HepG2 (cell line): ENCODE data around the gene CTRB2. TPM values are rescaled to one million over a fixed set of nuclear protein-coding genes. Genes with fewer than 3 reads are reported as not detected.

Experiments used
- ATAC-seq: fragments of 200-7000 bp; cut with Tn5 transposase; 3 replicates; pipeline ENCODE4 v1.9.1; 2020; ENCODE audit warnings: mild to moderate bottlenecking, moderate library complexity
- BruUV-seq: library from RNA; stranded (reverse); fragments of 400-500 nt; replicated peaks from 2 replicates; lab custom pipeline; 2021; lab: Mats Ljungman, UMichigan
- CTCF ChIA-PET: fragments of 300-600 bp; formaldehyde crosslinking; extraction: SDS; loops from one replicate; lab custom pipeline; 2021; ENCODE audit warnings: low total read pairs, inconsistent platforms, low intra/inter-chr PET ratio; lab: Yijun Ruan, JAX
- POLR2A ChIA-PET: fragments of 350-600 bp; sonication (Branson Sonifier 250); formaldehyde crosslinking; loops from one replicate; lab custom pipeline; 2020; ENCODE audit warnings: antibody characterized with exemption, inconsistent platforms; lab: Yijun Ruan, JAX
- DNase-seq: peaks from one replicate; pipeline ENCODE4 v3.0.0-alpha.2; 2015; ENCODE audit warnings: low spot score
- FAIRE-seq: peaks from 3 replicates; lab custom pipeline; 2011; peaks lifted over from hg19 to GRCh38; lab: Jason Lieb, UNC
- H2AFZ ChIP-seq: one replicate; pipeline ENCODE4 v1.6.1; 2011; ENCODE audit warnings: low read length, inconsistent platforms
- H3K27ac ChIP-seq: fragments of 300-600 bp; 3 replicates; pipeline ENCODE4 v1.8.0; 2011; ENCODE audit warnings: mixed run types, mild to moderate bottlenecking, mixed read lengths, low read length, inconsistent platforms; ENCODE audit not compliant: insufficient read depth; ENCODE audit errors: extremely low read length
- H3K27me3 ChIP-seq, 2 experiments: fragments of 200-600 bp in 1 of 2; 2 replicates in 1 of 2; 3 replicates in 1 of 2; pipeline versions ENCODE4 v1.6.0 to v1.8.0; 2011; ENCODE audit warnings: low read length in 2 of 2, mild to moderate bottlenecking in 2 of 2, moderate library complexity in 2 of 2, inconsistent platforms in 1 of 2; ENCODE audit not compliant: insufficient read depth in 2 of 2, control insufficient read depth in 1 of 2
- H3K36me3 ChIP-seq, 2 experiments: fragments of 200-600 bp in 1 of 2; replicated peaks in 1 of 2; 2 replicates in 1 of 2; 3 replicates in 1 of 2; pipeline versions ENCODE4 v1.5.1 to v1.8.0; 2011; ENCODE audit warnings: low read length in 2 of 2, inconsistent platforms in 1 of 2; ENCODE audit not compliant: insufficient read depth in 2 of 2, control insufficient read depth in 1 of 2
- H3K4me1 ChIP-seq: 2 replicates; pipeline ENCODE4 v1.5.1; 2012; ENCODE audit warnings: low read length, inconsistent platforms; ENCODE audit not compliant: insufficient read depth
- H3K4me2 ChIP-seq: 2 replicates; pipeline ENCODE4 v1.6.0; 2011; ENCODE audit warnings: low read depth, low read length, inconsistent platforms
- H3K4me3 ChIP-seq, 3 experiments: fragments of 200-600 bp in 1 of 3; sonication (generic), shearing (Covaris generic) in 1 of 3; replicated peaks in 1 of 3; 2 replicates each; pipeline ENCODE4 v1.5.1; 2011 to 2016; ENCODE audit warnings: low read length in 3 of 3, inconsistent platforms in 2 of 3, low read depth in 2 of 3, mild to moderate bottlenecking in 2 of 3, control low read depth in 1 of 3, mixed read lengths in 1 of 3; ENCODE audit not compliant: insufficient read depth in 1 of 3
- H3K79me2 ChIP-seq: one replicate; pipeline ENCODE4 v1.6.1; 2011; ENCODE audit warnings: low read length, inconsistent platforms; ENCODE audit not compliant: insufficient read depth
- H3K9ac ChIP-seq: 2 replicates; pipeline ENCODE4 v1.6.0; 2011; ENCODE audit warnings: mild to moderate bottlenecking, low read depth, low read length, inconsistent platforms; ENCODE audit not compliant: insufficient read depth
- H3K9me3 ChIP-seq: 2 replicates; pipeline ENCODE4 v1.5.1; 2012; ENCODE audit warnings: mild to moderate bottlenecking, low read length
- H4K20me1 ChIP-seq: 2 replicates; pipeline ENCODE4 v1.6.0; 2011; ENCODE audit warnings: inconsistent platforms, mild to moderate bottlenecking, low read length, moderate library complexity; ENCODE audit not compliant: insufficient read depth
- DRAP1 ChIP-seq: IDR thresholded peaks from 2 replicates; pipeline ENCODE4 v1.6.1; 2016; ENCODE audit warnings: missing genetic modification reagents, missing compliant biosample characterization
- HNRNPL ChIP-seq: fragments of 200-400 bp; formaldehyde crosslinking; IDR thresholded peaks from 2 replicates; pipeline ENCODE4 v1.6.1; 2017; ENCODE audit warnings: mild to moderate bottlenecking, low read depth, low read length
- HNRNPLL ChIP-seq: fragments of 200-400 bp; formaldehyde crosslinking; IDR thresholded peaks from 2 replicates; pipeline ENCODE4 v1.6.1; 2017; ENCODE audit warnings: mild to moderate bottlenecking, low read depth, low read length; ENCODE audit not compliant: poor library complexity, severe bottlenecking
- NFYB ChIP-seq: sonication (generic); formaldehyde crosslinking; IDR thresholded peaks from 2 replicates; pipeline ENCODE4 v1.4.0; 2020; ENCODE audit warnings: missing genetic modification reagents
- NR2F2 ChIP-seq: IDR thresholded peaks from 2 replicates; pipeline ENCODE4 v1.6.1; 2012; ENCODE audit warnings: low read depth, inconsistent platforms, borderline replicate concordance
- POLR2A ChIP-seq, 2 experiments: IDR thresholded peaks; 2 replicates each; pipeline ENCODE4 v1.6.1; 2011; ENCODE audit warnings: low read depth in 2 of 2, low read length in 2 of 2, mild to moderate bottlenecking in 1 of 2, moderate library complexity in 1 of 2; ENCODE audit not compliant: insufficient read depth in 1 of 2
- POLR2G ChIP-seq: fragments of 200-400 bp; formaldehyde crosslinking; IDR thresholded peaks from 2 replicates; pipeline ENCODE4 v1.6.1; 2018; ENCODE audit warnings: mild to moderate bottlenecking, low read depth, low read length, moderate library complexity
- ZNF414 ChIP-seq: sonication (generic); formaldehyde crosslinking; IDR thresholded peaks from 2 replicates; pipeline ENCODE4 v1.5.0; 2020; ENCODE audit warnings: missing genetic modification reagents
- ZNF547 ChIP-seq: sonication (generic); formaldehyde crosslinking; IDR thresholded peaks from 2 replicates; pipeline ENCODE4 v1.5.1; 2020; ENCODE audit warnings: mild to moderate bottlenecking, missing genetic modification reagents
- ZNF574 ChIP-seq: sonication (generic); formaldehyde crosslinking; IDR thresholded peaks from 2 replicates; pipeline ENCODE4 v1.4.0; 2020; ENCODE audit warnings: missing genetic modification reagents
- ZNF704 ChIP-seq: sonication (generic); formaldehyde crosslinking; IDR thresholded peaks from 2 replicates; pipeline ENCODE4 v1.8.1; 2023; ENCODE audit warnings: mild to moderate bottlenecking, inconsistent platforms, moderate library complexity, missing genetic modification reagents, borderline replicate concordance
- ZNF879 ChIP-seq: sonication (generic); formaldehyde crosslinking; IDR thresholded peaks from 2 replicates; pipeline ENCODE4 v1.8.1; 2023; ENCODE audit warnings: missing genetic modification reagents
- ZNF891 ChIP-seq: sonication (generic); formaldehyde crosslinking; IDR thresholded peaks from 2 replicates; pipeline ENCODE4 v1.5.0; 2020; ENCODE audit warnings: mild to moderate bottlenecking, missing genetic modification reagents
- WGBS: methylation state at CpG from one replicate; pipeline ENCODE4 v1.1.6; 2017; ENCODE audit warnings: low lambda C conversion rate; 5-methylcytosine and 5-hydroxymethylcytosine counted together
- in situ Hi-C: cut with HindIII; loops from 2 replicates; pipeline ENCODE4 v1.10.0; 2017; ENCODE audit warnings: low pct_unique_long_range_greater_than_20kb; ENCODE audit not compliant: extremely low pct_ligation_motif_present
- intact Hi-C: fragments of 100-400 bp; cut with micrococcal nuclease; formaldehyde crosslinking; loops from one replicate; pipeline ENCODE4 v1.10.0; 2022; ENCODE audit not compliant: unreplicated experiment
- polyA plus RNA-seq, 8 experiments: library from polyadenylated mRNA; depleted of rRNA in 3 of 8; stranded (reverse) in 7 of 8; unstranded in 1 of 8; fragments of >200 nt; fragmentation: Illumina TruSeq in 4 of 8; extraction: Trizol in 4 of 8; gene quantifications; 2 replicates each; pipeline versions ENCODE4 v1.2.1 to v1.2.3, GENCODE V29; 2011 to 2016; ENCODE audit warnings: low read depth in 4 of 8, missing spikeins in 1 of 8, mixed read lengths in 1 of 8; ENCODE audit not compliant: insufficient read depth in 1 of 8
- total RNA-seq, 5 experiments: library from RNA; depleted of rRNA; stranded (reverse); fragments of >200 nt; fragmentation: Illumina TruSeq; extraction: Trizol; gene quantifications; 2 replicates each; pipeline ENCODE4 v1.2.3, GENCODE V29; 2016; ENCODE audit warnings: low read depth in 1 of 5
- TF ChIP-seq, protein P1 (sequence below): sonication (generic); formaldehyde crosslinking; IDR thresholded peaks from 2 replicates; pipeline ENCODE4 v1.8.0; 2022; ENCODE audit warnings: low read depth, missing genetic modification reagents

Gene CTRB2
- total and polyA plus RNA-seq, 2 of the 13 experiments (the other 11 are each of a cell fraction or from before 2014, with no cell fraction given): 0.13 TPM; not detected in 1

DNA sequence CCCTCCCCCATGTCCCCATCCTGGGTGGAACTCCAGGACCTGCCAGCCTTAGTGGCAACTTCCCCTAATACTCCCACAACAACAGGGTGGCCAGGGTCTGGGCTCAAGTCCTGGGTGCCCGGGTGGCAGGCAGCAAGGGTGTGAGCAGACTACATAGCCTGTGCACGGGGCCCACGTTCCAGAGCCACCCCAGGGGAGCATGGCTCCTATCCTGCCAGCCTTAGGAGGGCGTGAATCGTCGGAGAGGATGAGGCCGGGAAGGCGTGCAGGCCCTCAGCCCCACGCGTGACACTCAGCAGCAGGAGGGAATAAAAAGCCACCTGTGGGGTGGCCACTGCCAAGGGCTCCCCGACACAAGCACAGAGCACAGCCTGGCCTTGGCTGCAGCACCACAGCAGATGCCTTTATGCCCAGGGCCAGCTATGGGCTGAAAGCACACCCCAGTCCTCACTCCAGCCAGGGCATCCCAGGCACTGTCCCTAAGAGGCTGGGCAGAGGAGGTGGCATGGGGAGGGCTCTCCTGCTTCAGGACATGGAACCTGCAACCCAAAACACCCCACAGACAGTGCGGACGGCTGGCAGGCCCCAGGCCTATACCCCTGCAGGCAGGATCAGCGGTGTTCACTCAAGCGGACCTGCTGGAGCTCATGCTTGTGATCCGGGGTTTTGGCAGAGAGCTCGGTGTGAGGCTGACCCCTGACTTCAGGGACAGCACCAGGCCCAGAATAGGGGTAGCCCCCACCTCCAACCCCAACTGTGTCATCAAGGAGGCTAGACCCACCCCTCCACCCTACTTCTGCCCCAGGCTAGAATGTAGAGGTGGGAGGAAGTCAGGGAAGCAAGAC, 41.8 kb upstream of the CTRB2 start (continued):
- TF ChIP-seq ZNF547 (0 out of 2 replicates have a peak, but pooled peaks have one; percentile 14), HNRNPL (peak; percentile 93), ZNF879 (no peak), ZNF704 (CRISPR knock-in tag) (no peak), DRAP1 (no peak)

GRCh38 chr16:75248142-75248535, 41.2 kb upstream of the CTRB2 start:
- H4K20me1 ChIP-seq: peaks cover 28% of the 10 kb centered on the region
- in situ Hi-C loops: no loop called here
- no peak for TF ChIP-seq ZNF414 (CRISPR knock-in tag)
- TF ChIP-seq POLR2A (IDR thresholded peaks at IDR 0.05; ENCODE audit: insufficient read depth in 1 of 2, low read depth in 2 of 2, low read length in 2 of 2): peak in 1 of 2 experiments; percentile 40; a peak in 1 of 4 replicates
- peak; percentile 4 for TF ChIP-seq HNRNPLL
- TF ChIP-seq, protein P1, sequence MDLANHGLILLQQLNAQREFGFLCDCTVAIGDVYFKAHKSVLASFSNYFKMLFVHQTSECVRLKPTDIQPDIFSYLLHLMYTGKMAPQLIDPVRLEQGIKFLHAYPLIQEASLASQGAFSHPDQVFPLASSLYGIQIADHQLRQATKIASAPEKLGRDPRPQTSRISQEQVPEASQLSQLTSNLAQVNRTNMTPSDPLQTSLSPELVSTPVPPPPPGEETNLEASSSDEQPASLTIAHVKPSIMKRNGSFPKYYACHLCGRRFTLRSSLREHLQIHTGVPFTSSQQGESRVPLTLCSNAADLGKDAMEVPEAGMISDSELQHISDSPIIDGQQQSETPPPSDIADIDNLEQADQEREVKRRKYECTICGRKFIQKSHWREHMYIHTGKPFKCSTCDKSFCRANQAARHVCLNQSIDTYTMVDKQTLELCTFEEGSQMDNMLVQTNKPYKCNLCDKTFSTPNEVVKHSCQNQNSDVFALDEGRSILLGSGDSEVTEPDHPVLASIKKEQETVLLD (CRISPR knock-in tag): no peak
- TF ChIP-seq ZNF574 (CRISPR knock-in tag): no peak
- TF ChIP-seq NR2F2: no peak
- TF ChIP-seq ZNF891: 0 out of 2 replicates have a peak, but pooled peaks have one; percentile 15
- TF ChIP-seq POLR2G: 0 out of 2 replicates have a peak, but pooled peaks have one; percentile 30
- no peak for TF ChIP-seq NFYB (CRISPR knock-in tag)

More at GRCh38 chr16:75248142-75248535, 41.2 kb upstream of the CTRB2 start:
- 79% methylated on average over 13 of the region's 13 CpGs for WGBS
- ATAC-seq: no peak
- Histone ChIP-seq H3K27ac (peak overlapping the region; percentile 97), H3K9me3 (no peaks in the 10 kb centered on the region), H3K79me2 (peaks cover 88% of the 10 kb centered on the region), H3K4me2 (peak overlapping the region; percentile 84), H2AFZ (no peak overlapping the region), H3K4me1 (peaks cover 83% of the 10 kb centered on the region), H3K9ac (peak overlapping the region; percentile 99), H3K4me3 (peak overlapping the region in 1 of 3 experiments; percentile 87; a peak in 2 of 6 replicates), H3K36me3 (peaks cover 5 to 6% of the 10 kb centered on the region in 2 experiments), H3K27me3 (no peaks in the 10 kb centered on the region; a peak in 1 of 5 replicates)
- no TSS peak for BruUV-seq
- no peak for DNase-seq
- ChIA-PET CTCF (no interaction called here), POLR2A (interaction anchor here (0.9 to 14.7 kb wide), 4 partner anchors 9 to 61 kb away, joined by 3 to 312 read pairs (median 43); no protein-coding TSS in a partner anchor)
- no peak for FAIRE-seq
- intact Hi-C loops: loop anchor here (5.0 kb wide), 1 partner anchor 251 kb away; the partner anchor contains the start of gene ZNRF1
